Activated naive CD4-positive, alpha-beta T cell treated with anti-CD3 and anti-CD28 coated beads, Interleukin-2, amount 50 U/mL, for 16 hours (primary cell): ENCODE results near the gene IGSF21.
A peak's percentile ranks its signal among the peaks of the same experiment; 100 is the strongest.

ENCODE experiments used
- DNase-seq: peaks from one replicate; pipeline ENCODE4 v3.0.0-alpha.2; 2020

Gene IGSF21

GRCh38 chr1:18107369-18108298 is at the start of gene IGSF21:
Gene IGSF21 (plus strand): TSS chr1:18107798. CDS start chr1:18108129, 331 bp downstream.
- DNase-seq = no peak

GRCh38 chr1:18058206-18058921 is 49.2 kb upstream of the IGSF21 start:
- DNase-seq = no peak

- DNase-seq = no peak
Observed at GRCh38 chr1:18058981-18059605, 48.5 kb upstream of the IGSF21 start.

GRCh38 chr1:18060366-18060765 is 47.2 kb upstream of the IGSF21 start:
- DNase-seq = no peak

GRCh38 chr1:18062185-18062584 is 45.4 kb upstream of the IGSF21 start:
- DNase-seq = no peak

- DNase-seq = no peak
Observed at GRCh38 chr1:18064534-18064933, 43.1 kb upstream of the IGSF21 start.

GRCh38 chr1:18066576-18066975 is 41.0 kb upstream of the IGSF21 start:
- no peak for DNase-seq

GRCh38 chr1:18069903-18070302 is 37.7 kb upstream of the IGSF21 start:
- peak; percentile 16 for DNase-seq

GRCh38 chr1:18072066-18072465 is 35.5 kb upstream of the IGSF21 start:
- no peak for DNase-seq

GRCh38 chr1:18073066-18073642 is 34.4 kb upstream of the IGSF21 start:
- no peak for DNase-seq

- DNase-seq = no peak
Observed at GRCh38 chr1:18077657-18078215, 29.9 kb upstream of the IGSF21 start.

GRCh38 chr1:18079941-18080735 is 27.5 kb upstream of the IGSF21 start:
- no peak for DNase-seq

- DNase-seq = no peak
Observed at GRCh38 chr1:18085387-18086074, 22.1 kb upstream of the IGSF21 start.

GRCh38 chr1:18088077-18088594 is 19.5 kb upstream of the IGSF21 start:
- DNase-seq = no peak

- DNase-seq = no peak
Observed at GRCh38 chr1:18089488-18089887, 18.1 kb upstream of the IGSF21 start.

GRCh38 chr1:18090636-18091035 is 17.0 kb upstream of the IGSF21 start:
- DNase-seq = no peak

GRCh38 chr1:18091660-18092446 is 15.7 kb upstream of the IGSF21 start:
- no peak for DNase-seq

GRCh38 chr1:18093193-18093592 is 14.4 kb upstream of the IGSF21 start:
- DNase-seq = no peak

- DNase-seq = no peak
Observed at GRCh38 chr1:18093646-18094045, 14.0 kb upstream of the IGSF21 start.

GRCh38 chr1:18094096-18094495 is 13.5 kb upstream of the IGSF21 start:
- no peak for DNase-seq
